Omental fat pad (tissue), 4 donors: ENCODE data around the gene CAPZA3. TPM values are rescaled to one million over a fixed set of nuclear protein-coding genes. Genes with fewer than 3 reads are reported as not detected.
"Not testable (repeated sequence)": the region's sequence is repeated elsewhere in the genome, so short reads cannot be mapped to it uniquely, and the experiment has no call there.

Experiments
- ATAC-seq: fragments of 150-250 bp; one replicate; pipeline ENCODE4 v1.9.1; 2016; ENCODE audit warnings: mild to moderate bottlenecking, moderate library complexity; ENCODE audit not compliant: low FRiP score
- DNase-seq: peaks from one replicate; pipeline ENCODE4 v3.0.0-alpha.2; 2019; ENCODE audit warnings: low spot score
- total RNA-seq, 4 donors: library from RNA; depleted of rRNA; stranded (reverse); fragments of >200 nt; gene quantifications; one replicate each; pipeline ENCODE4 v1.1.0, GENCODE V29; 2016
- TF ChIP-seq, protein P1 (sequence below), 3 donors: fragments of 450-650 bp; IDR thresholded peaks; one replicate each; pipeline ENCODE4 v1.5.1; 2016 to 2017; ENCODE audit warnings: antibody characterized with exemption in 3 of 3, mild to moderate bottlenecking in 3 of 3, moderate library complexity in 2 of 3

Gene CAPZA3
- total RNA-seq, 4 donors from 2014 or later = not detected

GRCh38 chr12:18752947-18753346, 15.0 kb downstream of the CAPZA3 start:
- no peak for ATAC-seq
- no peak for DNase-seq
- TF ChIP-seq, protein P1, sequence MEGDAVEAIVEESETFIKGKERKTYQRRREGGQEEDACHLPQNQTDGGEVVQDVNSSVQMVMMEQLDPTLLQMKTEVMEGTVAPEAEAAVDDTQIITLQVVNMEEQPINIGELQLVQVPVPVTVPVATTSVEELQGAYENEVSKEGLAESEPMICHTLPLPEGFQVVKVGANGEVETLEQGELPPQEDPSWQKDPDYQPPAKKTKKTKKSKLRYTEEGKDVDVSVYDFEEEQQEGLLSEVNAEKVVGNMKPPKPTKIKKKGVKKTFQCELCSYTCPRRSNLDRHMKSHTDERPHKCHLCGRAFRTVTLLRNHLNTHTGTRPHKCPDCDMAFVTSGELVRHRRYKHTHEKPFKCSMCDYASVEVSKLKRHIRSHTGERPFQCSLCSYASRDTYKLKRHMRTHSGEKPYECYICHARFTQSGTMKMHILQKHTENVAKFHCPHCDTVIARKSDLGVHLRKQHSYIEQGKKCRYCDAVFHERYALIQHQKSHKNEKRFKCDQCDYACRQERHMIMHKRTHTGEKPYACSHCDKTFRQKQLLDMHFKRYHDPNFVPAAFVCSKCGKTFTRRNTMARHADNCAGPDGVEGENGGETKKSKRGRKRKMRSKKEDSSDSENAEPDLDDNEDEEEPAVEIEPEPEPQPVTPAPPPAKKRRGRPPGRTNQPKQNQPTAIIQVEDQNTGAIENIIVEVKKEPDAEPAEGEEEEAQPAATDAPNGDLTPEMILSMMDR (IDR thresholded peaks at IDR 0.05) = no peak

- TF ChIP-seq, protein P1 (IDR thresholded peaks at IDR 0.05) = no peak
- ATAC-seq = no peak
Observed at GRCh38 chr12:18753481-18754123, 15.7 kb downstream of the CAPZA3 start.

DNA sequence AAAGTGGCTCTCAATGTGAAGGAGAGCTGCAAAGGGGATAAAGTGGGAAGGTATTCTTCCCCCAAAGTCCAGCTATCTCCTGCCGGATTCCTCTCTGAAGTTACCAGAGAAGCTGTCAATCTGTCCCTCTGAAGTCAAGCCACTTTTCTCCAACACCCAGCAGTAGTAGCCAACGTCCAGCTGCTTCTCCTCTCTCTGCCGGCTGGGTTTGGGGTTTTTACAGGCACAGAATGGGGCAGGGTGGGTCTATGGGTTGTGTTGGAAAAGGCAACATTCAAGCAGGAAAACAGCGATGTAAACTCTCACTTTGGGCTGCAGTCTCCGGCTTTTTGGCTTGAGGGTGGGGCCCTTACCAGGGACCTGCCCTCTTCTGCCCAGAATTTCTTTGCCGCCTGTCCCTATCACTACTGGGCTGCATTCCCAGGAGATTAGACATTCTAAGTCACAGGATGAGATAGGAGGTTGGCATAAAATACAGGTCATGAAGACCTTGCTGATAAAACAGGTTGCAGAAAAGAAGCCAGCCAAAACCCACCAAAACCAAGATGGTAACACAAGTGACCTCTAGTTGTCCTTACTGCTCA, 16.3 kb downstream of the CAPZA3 start:
- no peak for DNase-seq
- ATAC-seq = no peak
- TF ChIP-seq, protein P1 (IDR thresholded peaks at IDR 0.05) = no peak

More at GRCh38 chr12:18753481-18754123, 15.7 kb downstream of the CAPZA3 start:
- no peak for DNase-seq

GRCh38 chr12:18755341-18755740, 17.4 kb downstream of the CAPZA3 start:
- ATAC-seq (no peak), DNase-seq (no peak)
- TF ChIP-seq, protein P1 (IDR thresholded peaks at IDR 0.05) = no peak

GRCh38 chr12:18766479-18766878, 28.6 kb downstream of the CAPZA3 start:
- DNase-seq, ATAC-seq: not testable (repeated sequence)

DNA sequence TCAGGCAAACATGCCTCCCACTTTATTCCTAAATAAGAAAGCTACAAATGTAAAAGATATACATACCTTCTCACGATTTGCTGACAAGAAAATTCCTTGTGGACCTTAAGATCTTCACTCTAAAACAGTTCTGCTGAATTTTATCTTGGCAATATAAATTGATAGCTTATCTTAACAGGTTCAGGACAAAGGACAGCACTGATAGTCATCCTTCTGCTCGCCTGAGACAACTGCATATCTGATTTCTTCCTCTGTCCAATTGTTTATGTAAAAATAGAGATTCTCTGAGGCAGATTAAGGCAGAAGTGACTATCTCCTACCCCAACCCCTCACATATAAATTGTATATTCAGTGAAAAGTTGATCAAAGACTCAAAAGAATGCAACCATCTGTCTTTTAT, 44.9 kb downstream of the CAPZA3 start:
- TF ChIP-seq, protein P1 (IDR thresholded peaks at IDR 0.05) = no peak
- no peak for ATAC-seq
- no peak for DNase-seq

GRCh38 chr12:18785465-18785864, 47.5 kb downstream of the CAPZA3 start:
- DNase-seq, ATAC-seq: not testable (repeated sequence)

Other genes with a start within 250 kb of the CAPZA3 start
- gene PLCZ1, start 107 bp upstream of the CAPZA3 start, total RNA-seq = not detected